ENCODE data around the gene RTKN2. TPM values are rescaled to one million over a fixed set of nuclear protein-coding genes. Genes with fewer than 3 reads are reported as not detected.

RTKN2 gene
- total RNA-seq, 1 donor from 2014 or later, result 27.5 TPM

DNA sequence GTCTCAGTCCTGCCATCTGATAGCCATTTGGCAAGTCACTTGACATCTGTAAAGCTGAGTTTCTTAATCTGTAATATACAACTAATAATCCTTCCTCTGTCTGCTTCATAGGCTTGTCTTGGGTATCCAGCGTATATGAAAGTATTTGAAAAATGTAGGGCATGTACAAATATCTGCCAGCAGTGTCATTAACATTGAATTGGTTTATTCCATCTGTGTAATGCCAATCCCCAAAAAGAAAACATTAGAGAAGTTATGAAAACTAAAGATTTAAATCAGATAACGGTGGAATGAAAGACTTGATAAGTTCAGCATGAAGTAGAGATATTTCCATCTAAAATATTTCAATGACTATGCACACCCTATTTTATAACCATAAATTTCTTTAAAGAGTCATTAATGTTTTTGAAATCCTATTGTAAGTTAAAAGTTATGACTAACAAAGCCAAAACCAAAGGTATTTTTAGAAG, 9.8 kb upstream of the RTKN2 start:
- Mint-ChIP-seq H3K27ac (ENCODE audit: unreplicated experiment) (no peak overlapping the region), H3K9me3 (no peaks in the 10 kb centered on the region), H3K27me3 (ENCODE audit: low read depth) (peaks cover 4% of the 10 kb centered on the region), H3K4me3 (no peak overlapping the region), H3K36me3 (ENCODE audit: low read depth) (no peaks in the 10 kb centered on the region), H3K4me1 (no peaks in the 10 kb centered on the region)
- no peak for DNase-seq (ENCODE audit: low read depth, low spot score)
- no peak for TF ChIP-seq CTCF (conservative IDR thresholded peaks at IDR 0.05)

- Mint-ChIP-seq H3K27ac (ENCODE audit: unreplicated experiment) (no peak overlapping the region), H3K4me3 (no peak overlapping the region), H3K36me3 (ENCODE audit: low read depth) (no peaks in the 10 kb centered on the region), H3K9me3 (no peaks in the 10 kb centered on the region), H3K27me3 (ENCODE audit: low read depth) (peaks cover 4% of the 10 kb centered on the region), H3K4me1 (no peaks in the 10 kb centered on the region)
- no peak for DNase-seq (ENCODE audit: low read depth, low spot score)
- TF ChIP-seq CTCF (conservative IDR thresholded peaks at IDR 0.05), result no peak
Measured at GRCh38 chr10:62277971-62278370, 9.3 kb upstream of the RTKN2 start.

GRCh38 chr10:62270020-62270419, 1.4 kb upstream of the RTKN2 start:
- H3K4me1 Mint-ChIP-seq, result peaks cover 26% of the 10 kb centered on the region
- H3K27ac Mint-ChIP-seq (ENCODE audit: unreplicated experiment), result no peak overlapping the region
- H3K9me3 Mint-ChIP-seq, result no peaks in the 10 kb centered on the region
- no peak for TF ChIP-seq CTCF (conservative IDR thresholded peaks at IDR 0.05)
- H3K27me3 Mint-ChIP-seq (ENCODE audit: low read depth), result peaks cover 31% of the 10 kb centered on the region
- DNase-seq (ENCODE audit: low read depth, low spot score), result no peak
- H3K36me3 Mint-ChIP-seq (ENCODE audit: low read depth), result no peaks in the 10 kb centered on the region
- H3K4me3 Mint-ChIP-seq, result no peak overlapping the region

- Mint-ChIP-seq H3K4me3 (peak overlapping the region; percentile 92), H3K27me3 (ENCODE audit: low read depth) (peaks cover 31% of the 10 kb centered on the region), H3K36me3 (ENCODE audit: low read depth) (no peaks in the 10 kb centered on the region), H3K4me1 (peaks cover 38% of the 10 kb centered on the region), H3K9me3 (no peaks in the 10 kb centered on the region), H3K27ac (ENCODE audit: unreplicated experiment) (peak overlapping the region; percentile 91)
- no peak for TF ChIP-seq CTCF (conservative IDR thresholded peaks at IDR 0.05)
- DNase-seq (ENCODE audit: low read depth, low spot score), result peak; percentile 14
Measured at GRCh38 chr10:62268027-62268398, 631 bp downstream of the RTKN2 start.

- Mint-ChIP-seq H3K4me3 (peak overlapping the region; percentile 92), H3K27me3 (ENCODE audit: low read depth) (peaks cover 24% of the 10 kb centered on the region), H3K36me3 (ENCODE audit: low read depth) (no peaks in the 10 kb centered on the region), H3K9me3 (no peaks in the 10 kb centered on the region), H3K27ac (ENCODE audit: unreplicated experiment) (no peak overlapping the region), H3K4me1 (peaks cover 38% of the 10 kb centered on the region)
- no peak for TF ChIP-seq CTCF (conservative IDR thresholded peaks at IDR 0.05)
- DNase-seq (ENCODE audit: low read depth, low spot score), result no peak
Measured at GRCh38 chr10:62266611-62267010, 2.0 kb downstream of the RTKN2 start.

DNA sequence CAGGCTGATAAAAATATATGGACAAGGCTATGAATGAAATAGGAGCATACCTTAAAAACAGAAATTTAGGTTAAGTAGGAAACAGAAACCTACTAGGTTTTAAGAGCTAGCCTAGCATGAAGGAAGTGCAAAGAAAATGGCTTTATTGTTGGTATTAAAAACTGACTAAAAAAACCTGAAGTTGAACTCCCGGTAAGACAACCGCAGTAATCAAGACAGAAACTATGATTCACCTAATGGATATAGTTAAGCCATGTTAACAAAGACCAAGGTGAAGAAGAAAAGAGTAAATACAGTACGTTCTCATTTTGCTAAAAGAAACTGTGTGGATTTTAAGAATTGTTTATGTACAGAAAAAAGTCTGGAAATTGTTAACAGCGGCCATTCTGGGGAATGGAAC, 2.5 kb downstream of the RTKN2 start:
- Mint-ChIP-seq H3K27me3 (ENCODE audit: low read depth) (peaks cover 19% of the 10 kb centered on the region), H3K4me1 (peaks cover 38% of the 10 kb centered on the region), H3K4me3 (peak overlapping the region; percentile 73), H3K36me3 (ENCODE audit: low read depth) (no peaks in the 10 kb centered on the region), H3K9me3 (no peaks in the 10 kb centered on the region), H3K27ac (ENCODE audit: unreplicated experiment) (no peak overlapping the region)
- no peak for DNase-seq (ENCODE audit: low read depth, low spot score)
- TF ChIP-seq CTCF (conservative IDR thresholded peaks at IDR 0.05), result no peak

All from neural crest cell (in vitro differentiated cells).